Measurements from ENCODE around the gene EPAS1. TPM values are rescaled to one million over a fixed set of nuclear protein-coding genes. Genes with fewer than 3 reads are reported as not detected.

The EPAS1 gene
- total and polyA plus RNA-seq, 2 of the 13 experiments (the other 11 are each of a cell fraction or from before 2014, with no cell fraction given): 47.1 to 182 TPM

DNA sequence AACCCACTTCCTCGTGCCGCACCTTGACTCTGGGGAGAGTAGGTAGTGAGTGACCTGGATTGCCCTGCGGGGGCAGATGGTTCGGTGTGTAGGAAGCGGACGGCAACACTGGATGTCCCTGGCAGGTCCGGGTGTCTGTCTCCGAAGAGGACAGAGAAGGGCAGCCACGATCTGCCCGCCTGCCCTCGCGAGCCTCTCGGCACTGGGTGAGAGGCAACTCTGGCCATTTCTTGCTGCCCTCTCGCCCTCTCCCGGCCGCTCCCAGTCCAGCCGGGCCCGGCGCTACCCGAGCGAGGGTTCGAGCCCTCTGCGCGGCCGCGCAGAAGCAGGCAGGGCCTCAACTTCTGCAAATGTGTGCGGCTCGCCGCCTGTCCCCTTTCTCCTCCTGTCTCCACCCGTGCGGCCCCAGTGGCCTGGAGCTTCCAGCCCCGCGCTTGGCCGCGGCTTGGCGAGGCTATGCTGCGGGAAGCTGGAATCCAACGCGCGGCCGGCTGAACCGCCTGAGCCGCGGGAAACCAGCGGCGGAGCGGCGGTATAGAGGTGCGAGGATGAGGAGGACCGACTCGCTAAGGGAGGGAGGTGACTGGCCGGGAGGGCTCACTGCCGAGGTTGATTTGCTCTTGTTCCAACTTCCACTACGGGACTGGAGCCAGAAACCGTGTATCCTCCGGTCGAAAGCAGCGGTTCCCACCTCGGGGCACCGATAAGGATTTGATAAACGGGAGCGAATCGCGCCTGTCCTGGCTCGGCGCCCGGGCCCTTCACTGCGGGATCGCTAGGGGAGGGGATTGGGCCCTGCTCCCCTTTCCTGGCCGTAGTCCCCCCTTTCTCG is 1.5 kb downstream of the EPAS1 start (continued):
- 0 out of 2 replicates have a peak, but pooled peaks have one; percentile 14 for TF ChIP-seq PAX8 (CRISPR knock-in tag; IDR thresholded peaks at IDR 0.05; ENCODE audit: borderline replicate concordance)
- TF ChIP-seq ZNF101 (CRISPR knock-in tag; IDR thresholded peaks at IDR 0.05; ENCODE audit: borderline replicate concordance, low read depth): no peak; the same call in 1 of the 2 replicates
- TF ChIP-seq, protein P1, sequence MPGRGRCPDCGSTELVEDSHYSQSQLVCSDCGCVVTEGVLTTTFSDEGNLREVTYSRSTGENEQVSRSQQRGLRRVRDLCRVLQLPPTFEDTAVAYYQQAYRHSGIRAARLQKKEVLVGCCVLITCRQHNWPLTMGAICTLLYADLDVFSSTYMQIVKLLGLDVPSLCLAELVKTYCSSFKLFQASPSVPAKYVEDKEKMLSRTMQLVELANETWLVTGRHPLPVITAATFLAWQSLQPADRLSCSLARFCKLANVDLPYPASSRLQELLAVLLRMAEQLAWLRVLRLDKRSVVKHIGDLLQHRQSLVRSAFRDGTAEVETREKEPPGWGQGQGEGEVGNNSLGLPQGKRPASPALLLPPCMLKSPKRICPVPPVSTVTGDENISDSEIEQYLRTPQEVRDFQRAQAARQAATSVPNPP (CRISPR knock-in tag; IDR thresholded peaks at IDR 0.05): peak; percentile 78; the same call in 1 of the 2 replicates
- TF ChIP-seq BORCS8-MEF2B (CRISPR knock-in tag; IDR thresholded peaks at IDR 0.05): peak; percentile 29; the same call in 1 of the 2 replicates
- no peak for TF ChIP-seq SOX6 (IDR thresholded peaks at IDR 0.05)
- TF ChIP-seq SOX6 (CRISPR knock-in tag; IDR thresholded peaks at IDR 0.05): no peak; the same call in 1 of the 2 replicates
- TF ChIP-seq PRPF4 (IDR thresholded peaks at IDR 0.05; ENCODE audit: low read depth, low read length, poor library complexity, severe bottlenecking): no peak
- peak; percentile 91; the same call in 1 of the 2 replicates for TF ChIP-seq FOXC1 (CRISPR knock-in tag; IDR thresholded peaks at IDR 0.05; ENCODE audit: borderline replicate concordance)
- no peak for TF ChIP-seq MXD4 (CRISPR knock-in tag; IDR thresholded peaks at IDR 0.05)
- TF ChIP-seq, protein P2, sequence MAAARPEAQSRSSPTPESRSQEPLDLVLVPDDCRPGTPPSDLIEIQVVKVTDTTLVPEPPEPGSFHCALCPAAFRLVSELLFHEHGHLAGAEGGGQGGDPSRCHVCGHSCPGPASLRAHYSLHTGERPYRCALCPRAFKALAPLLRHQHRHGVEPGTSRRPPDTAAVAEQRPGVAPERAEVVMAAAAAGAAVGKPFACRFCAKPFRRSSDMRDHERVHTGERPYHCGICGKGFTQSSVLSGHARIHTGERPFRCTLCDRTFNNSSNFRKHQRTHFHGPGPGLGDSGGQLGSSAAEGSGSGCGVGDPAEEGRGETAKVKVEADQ (CRISPR knock-in tag; IDR thresholded peaks at IDR 0.05; ENCODE audit: borderline replicate concordance): no peak; the same call in 1 of the 2 replicates
- TF ChIP-seq ZNF790 (CRISPR knock-in tag; IDR thresholded peaks at IDR 0.05; ENCODE audit: borderline replicate concordance): 0 out of 2 replicates have a peak, but pooled peaks have one; percentile 30
- no peak for TF ChIP-seq RELA (CRISPR knock-in tag; IDR thresholded peaks at IDR 0.05)
- no peak; the same call in 1 of the 2 replicates for TF ChIP-seq ZBTB20 (CRISPR knock-in tag; IDR thresholded peaks at IDR 0.05; ENCODE audit: borderline replicate concordance, low read depth)
- no peak; the same call in 1 of the 2 replicates for TF ChIP-seq NRL (CRISPR knock-in tag; IDR thresholded peaks at IDR 0.05; ENCODE audit: borderline replicate concordance)
- TF ChIP-seq RXRB (CRISPR knock-in tag; IDR thresholded peaks at IDR 0.05; ENCODE audit: borderline replicate concordance): peak; percentile 61; the same call in 1 of the 2 replicates
- no peak for TF ChIP-seq RORA (CRISPR knock-in tag; IDR thresholded peaks at IDR 0.05)
- no peak; the same call in 1 of the 2 replicates for TF ChIP-seq ZNF451 (CRISPR knock-in tag; IDR thresholded peaks at IDR 0.05)
- no peak; the same call in 1 of the 2 replicates for TF ChIP-seq ZNF143 (CRISPR knock-in tag; IDR thresholded peaks at IDR 0.05)
- no peak for TF ChIP-seq ZNF691 (CRISPR knock-in tag; IDR thresholded peaks at IDR 0.05; ENCODE audit: borderline replicate concordance, low read depth)
- TF ChIP-seq MED8 (CRISPR knock-in tag; IDR thresholded peaks at IDR 0.05; ENCODE audit: insufficient replicate concordance): no peak
- no peak for TF ChIP-seq ELF3 (CRISPR knock-in tag; IDR thresholded peaks at IDR 0.05)
- no peak for TF ChIP-seq NBN (conservative IDR thresholded peaks at IDR 0.05)
- TF ChIP-seq, protein P3, sequence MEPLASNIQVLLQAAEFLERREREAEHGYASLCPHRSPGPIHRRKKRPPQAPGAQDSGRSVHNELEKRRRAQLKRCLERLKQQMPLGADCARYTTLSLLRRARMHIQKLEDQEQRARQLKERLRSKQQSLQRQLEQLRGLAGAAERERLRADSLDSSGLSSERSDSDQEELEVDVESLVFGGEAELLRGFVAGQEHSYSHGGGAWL (CRISPR knock-in tag; IDR thresholded peaks at IDR 0.05): peak; percentile 83; the same call in 1 of the 2 replicates
- TF ChIP-seq NFE2 (CRISPR knock-in tag; IDR thresholded peaks at IDR 0.05): no peak
- no peak for TF ChIP-seq ZNF432 (CRISPR knock-in tag; IDR thresholded peaks at IDR 0.05; ENCODE audit: borderline replicate concordance)
- TF ChIP-seq GABPA (IDR thresholded peaks at IDR 0.05; ENCODE audit: low read depth, low read length): no peak
- TF ChIP-seq GABPA (CRISPR knock-in tag; IDR thresholded peaks at IDR 0.05; ENCODE audit: low read depth): no peak
- TF ChIP-seq ZNF713 (CRISPR knock-in tag; IDR thresholded peaks at IDR 0.05): no peak
